Left ventricle myocardium inferior (tissue), 1 donor: ENCODE data around the gene TMEM147. TPM values are rescaled to one million over a fixed set of nuclear protein-coding genes. Genes with fewer than 3 reads are reported as not detected.

Source experiments
- DNase-seq: peaks from one replicate; pipeline ENCODE4 v3.0.0-alpha.2; 2020
- H3K27ac ChIP-seq: fragments of 200-600 bp; replicated peaks from 2 replicates; pipeline ENCODE4 v1.8.0; 2021
- H3K27me3 ChIP-seq: fragments of 200-600 bp; 2 replicates; pipeline ENCODE4 v1.8.0; 2021; ENCODE audit warnings: low read depth
- H3K36me3 ChIP-seq: fragments of 200-600 bp; 2 replicates; pipeline ENCODE4 v1.8.0; 2021
- H3K4me1 ChIP-seq: fragments of 200-600 bp; 2 replicates; pipeline ENCODE4 v1.8.0; 2021
- H3K4me3 ChIP-seq: fragments of 200-600 bp; 2 replicates; pipeline ENCODE4 v1.8.0; 2021; ENCODE audit warnings: mild to moderate bottlenecking, moderate library complexity
- H3K9me3 ChIP-seq: fragments of 200-600 bp; replicated peaks from 2 replicates; pipeline ENCODE4 v1.8.0; 2021
- intact Hi-C: fragments of 100-400 bp; cut with micrococcal nuclease; formaldehyde crosslinking; loops from one replicate; pipeline ENCODE4 v1.11.0; 2022
- total RNA-seq: library from RNA; stranded (reverse); fragmentation: NEBNext Ultra II Directional; extraction: Animal tissue kit (Norgen Biotek cat#: 25700); gene quantifications from one replicate; pipeline ENCODE4 v1.2.1, GENCODE V29; 2021
- TF ChIP-seq, protein P1 (sequence below): fragments of 200-600 bp; IDR thresholded peaks from 2 replicates; pipeline ENCODE4 v1.8.0; 2021; ENCODE audit warnings: antibody characterized with exemption, mild to moderate bottlenecking, borderline replicate concordance
- donor health status: DM: no; HTN: yes; CAD: no; lungs with severe emphysema.

The TMEM147 gene
- total RNA-seq, 1 donor from 2014 or later: 84.3 TPM

DNA sequence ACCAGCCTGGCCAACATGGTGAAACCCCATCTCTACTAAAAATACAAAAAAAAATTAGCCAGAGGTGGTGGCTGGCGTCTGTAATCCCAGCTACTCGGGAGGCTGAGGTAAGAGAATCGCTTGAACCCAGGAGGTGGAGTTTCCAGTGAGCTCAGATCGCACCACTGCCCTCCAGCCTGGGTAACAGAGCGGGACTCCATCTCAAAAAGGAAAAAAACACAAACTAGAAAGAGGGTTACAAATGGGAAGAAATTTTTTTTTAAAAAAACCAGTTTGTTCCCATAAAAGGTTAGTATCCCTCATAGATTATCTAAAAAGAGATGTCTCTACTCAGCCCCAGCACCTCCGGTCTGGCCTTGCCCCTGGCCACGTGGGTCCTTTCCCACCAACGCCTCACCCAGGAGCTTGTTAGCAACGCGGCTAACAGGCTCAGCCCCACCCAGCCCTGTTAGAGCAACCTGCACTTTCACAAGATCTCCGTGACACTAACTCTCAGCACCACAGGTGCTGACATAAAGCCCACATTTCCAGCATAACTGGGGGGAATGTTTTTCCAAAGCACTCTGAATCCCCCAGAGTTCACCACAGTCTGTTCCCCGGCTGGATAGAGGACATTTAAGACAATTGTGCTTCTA, 36.3 kb upstream of the TMEM147 start:
- Histone ChIP-seq H3K4me3 (peak overlapping the region; percentile 59), H3K36me3 (no peaks in the 10 kb centered on the region), H3K4me1 (peaks cover 14% of the 10 kb centered on the region), H3K9me3 (no peaks in the 10 kb centered on the region), H3K27me3 (peaks cover 80% of the 10 kb centered on the region), H3K27ac (no peak overlapping the region)
- TF ChIP-seq, protein P1, sequence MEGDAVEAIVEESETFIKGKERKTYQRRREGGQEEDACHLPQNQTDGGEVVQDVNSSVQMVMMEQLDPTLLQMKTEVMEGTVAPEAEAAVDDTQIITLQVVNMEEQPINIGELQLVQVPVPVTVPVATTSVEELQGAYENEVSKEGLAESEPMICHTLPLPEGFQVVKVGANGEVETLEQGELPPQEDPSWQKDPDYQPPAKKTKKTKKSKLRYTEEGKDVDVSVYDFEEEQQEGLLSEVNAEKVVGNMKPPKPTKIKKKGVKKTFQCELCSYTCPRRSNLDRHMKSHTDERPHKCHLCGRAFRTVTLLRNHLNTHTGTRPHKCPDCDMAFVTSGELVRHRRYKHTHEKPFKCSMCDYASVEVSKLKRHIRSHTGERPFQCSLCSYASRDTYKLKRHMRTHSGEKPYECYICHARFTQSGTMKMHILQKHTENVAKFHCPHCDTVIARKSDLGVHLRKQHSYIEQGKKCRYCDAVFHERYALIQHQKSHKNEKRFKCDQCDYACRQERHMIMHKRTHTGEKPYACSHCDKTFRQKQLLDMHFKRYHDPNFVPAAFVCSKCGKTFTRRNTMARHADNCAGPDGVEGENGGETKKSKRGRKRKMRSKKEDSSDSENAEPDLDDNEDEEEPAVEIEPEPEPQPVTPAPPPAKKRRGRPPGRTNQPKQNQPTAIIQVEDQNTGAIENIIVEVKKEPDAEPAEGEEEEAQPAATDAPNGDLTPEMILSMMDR: no peak
- intact Hi-C loops: no loop called here
- DNase-seq: no peak

GRCh38 chr19:35509861-35510625, 35.4 kb upstream of the TMEM147 start:
- H3K4me3 ChIP-seq: peak overlapping the region; percentile 59
- TF ChIP-seq, protein P1: peak; percentile 95
- H3K36me3 ChIP-seq: no peaks in the 10 kb centered on the region
- intact Hi-C loops: no loop called here
- peak; percentile 71 for DNase-seq
- peaks cover 89% of the 10 kb centered on the region for H3K27me3 ChIP-seq
- H3K9me3 ChIP-seq: no peaks in the 10 kb centered on the region
- peaks cover 17% of the 10 kb centered on the region for H3K4me1 ChIP-seq
- H3K27ac ChIP-seq: no peak overlapping the region

- Histone ChIP-seq H3K36me3 (no peaks in the 10 kb centered on the region), H3K9me3 (no peaks in the 10 kb centered on the region), H3K27me3 (peaks cover 93% of the 10 kb centered on the region), H3K4me3 (peak overlapping the region; percentile 59), H3K27ac (no peak overlapping the region), H3K4me1 (peaks cover 17% of the 10 kb centered on the region)
- TF ChIP-seq, protein P1: peak; percentile 22
- intact Hi-C loops: no loop called here
- no peak for DNase-seq
Measured at GRCh38 chr19:35510626-35510964, 34.8 kb upstream of the TMEM147 start.

DNA sequence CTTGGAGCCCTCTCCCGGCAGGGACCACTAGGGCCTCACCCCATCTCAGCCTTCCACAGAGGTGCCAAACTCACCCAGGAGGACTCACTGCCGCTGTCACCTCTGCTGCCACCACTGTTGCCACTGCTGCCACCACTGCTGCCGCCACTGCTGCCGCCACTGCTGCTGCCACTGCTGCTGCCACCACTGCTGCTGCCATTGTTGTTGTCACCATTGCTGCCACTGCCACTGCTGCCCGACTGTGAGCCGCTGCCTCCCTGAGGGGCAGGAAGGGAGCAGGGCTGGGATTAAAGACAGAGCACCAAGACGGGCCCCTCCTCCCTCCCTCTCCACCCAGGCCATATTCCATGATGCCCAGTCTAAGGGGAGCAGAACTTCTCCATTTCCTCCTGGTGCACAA, 34.1 kb upstream of the TMEM147 start:
- Histone ChIP-seq H3K36me3 (no peaks in the 10 kb centered on the region), H3K4me3 (no peak overlapping the region), H3K4me1 (peaks cover 17% of the 10 kb centered on the region), H3K27ac (no peak overlapping the region), H3K27me3 (peaks cover 93% of the 10 kb centered on the region), H3K9me3 (no peaks in the 10 kb centered on the region)
- TF ChIP-seq, protein P1: no peak
- intact Hi-C loops: no loop called here
- no peak for DNase-seq

GRCh38 chr19:35512831-35513627, 32.4 kb upstream of the TMEM147 start:
- peaks cover 81% of the 10 kb centered on the region for H3K27me3 ChIP-seq
- no peaks in the 10 kb centered on the region for H3K9me3 ChIP-seq
- no peak overlapping the region for H3K4me3 ChIP-seq
- no peaks in the 10 kb centered on the region for H3K36me3 ChIP-seq
- H3K4me1 ChIP-seq: peaks cover 17% of the 10 kb centered on the region
- DNase-seq: no peak
- H3K27ac ChIP-seq: no peak overlapping the region
- TF ChIP-seq, protein P1: no peak
- intact Hi-C loops: no loop called here
